NCI-H1694 (cell line): ENCODE results near the gene SVOPL.

Source experiments
- DNase-seq: peaks from one replicate; lab custom pipeline; 2025; lab: John Stamatoyannopoulos, UW

The SVOPL gene

DNA sequence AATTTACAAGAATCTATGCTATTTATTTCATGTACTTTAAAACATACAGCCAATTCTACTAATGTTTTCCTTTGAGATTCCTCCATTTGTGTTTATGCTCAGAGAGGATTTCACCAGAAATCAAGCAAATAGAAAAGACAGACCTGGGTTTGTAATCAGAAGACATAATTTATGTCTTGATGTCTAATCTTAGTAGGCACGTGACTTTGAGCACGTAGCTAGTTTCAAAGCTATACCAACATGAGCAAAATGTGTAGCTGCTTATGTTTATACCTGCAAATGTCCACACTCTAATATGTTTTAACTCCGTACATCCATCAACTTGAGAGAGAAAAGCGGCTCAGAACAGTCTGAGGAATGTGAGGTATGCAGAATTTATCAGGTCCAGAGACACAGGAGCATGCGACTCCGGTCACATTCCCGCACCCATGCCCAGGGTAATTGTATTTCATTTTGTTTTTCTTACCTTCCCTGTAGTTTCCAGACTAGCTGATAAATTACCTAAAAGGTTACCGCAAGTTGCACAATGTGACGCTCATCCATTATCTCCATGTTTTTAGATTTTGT, 40.0 kb downstream of the SVOPL start:
- no peak for DNase-seq

DNA sequence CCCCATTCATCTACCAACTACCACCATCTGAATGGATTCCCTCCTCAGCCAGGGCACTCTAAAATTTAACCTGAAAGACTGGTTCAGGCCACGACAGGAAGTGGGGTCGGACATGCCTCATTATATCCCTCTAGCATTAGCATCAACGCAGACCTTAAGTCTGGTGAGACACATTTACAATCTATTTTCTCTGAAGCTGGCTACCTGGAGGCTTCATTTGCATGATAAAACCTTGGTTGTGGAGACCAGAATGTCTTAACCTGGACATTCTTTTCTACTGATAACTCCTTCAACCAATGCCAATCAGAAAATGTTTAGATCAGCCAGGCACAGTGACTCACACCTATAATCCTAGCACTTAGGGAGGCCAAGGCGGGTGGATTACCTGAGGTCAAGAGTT, 42.3 kb downstream of the SVOPL start:
- no peak for DNase-seq

DNA sequence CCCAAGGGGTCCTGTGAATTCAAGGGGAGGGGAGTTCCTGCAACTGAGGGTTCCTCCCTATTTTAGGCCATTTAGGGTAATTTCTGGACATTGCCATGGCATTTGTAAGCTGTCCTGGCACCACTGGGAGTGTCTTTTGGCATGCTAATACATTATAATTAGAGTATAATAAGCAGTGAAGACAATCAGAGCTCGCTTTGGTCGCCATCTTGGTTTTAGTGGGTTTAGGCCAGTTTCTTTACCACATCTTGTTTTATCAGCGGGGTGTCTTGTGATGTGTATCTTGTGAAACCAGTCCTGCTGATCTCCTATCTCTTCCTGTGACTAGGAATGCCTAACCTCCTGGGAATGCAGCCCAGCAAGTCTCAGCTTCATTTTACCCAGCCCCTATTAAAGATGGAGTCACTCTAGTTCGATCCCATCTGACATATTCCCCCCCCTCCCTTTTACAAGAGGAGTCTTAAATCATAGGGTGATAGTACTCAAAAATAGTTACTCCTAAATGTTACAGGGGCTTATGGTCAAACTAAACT, 43.2 kb downstream of the SVOPL start:
- DNase-seq = no peak

DNA sequence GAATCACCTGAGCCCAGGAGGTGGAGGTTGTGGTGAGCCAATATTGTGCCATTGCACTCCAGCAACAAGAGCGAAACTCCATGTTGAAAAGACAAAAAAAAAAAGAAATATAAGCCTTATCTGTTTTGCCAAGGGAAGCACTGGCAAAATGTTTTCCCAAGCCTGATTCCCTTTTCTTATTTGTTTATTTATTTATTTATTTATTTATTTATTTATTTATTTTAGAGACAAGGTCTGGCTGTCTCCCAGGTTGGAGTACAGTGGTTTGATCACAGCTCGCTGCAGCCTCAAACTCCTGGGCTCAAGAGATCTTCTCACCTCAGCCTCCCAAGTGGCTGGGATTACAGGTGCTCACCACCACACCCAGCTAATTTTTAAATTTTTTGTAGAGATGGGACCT, 44.2 kb downstream of the SVOPL start:
- DNase-seq = no peak

DNA sequence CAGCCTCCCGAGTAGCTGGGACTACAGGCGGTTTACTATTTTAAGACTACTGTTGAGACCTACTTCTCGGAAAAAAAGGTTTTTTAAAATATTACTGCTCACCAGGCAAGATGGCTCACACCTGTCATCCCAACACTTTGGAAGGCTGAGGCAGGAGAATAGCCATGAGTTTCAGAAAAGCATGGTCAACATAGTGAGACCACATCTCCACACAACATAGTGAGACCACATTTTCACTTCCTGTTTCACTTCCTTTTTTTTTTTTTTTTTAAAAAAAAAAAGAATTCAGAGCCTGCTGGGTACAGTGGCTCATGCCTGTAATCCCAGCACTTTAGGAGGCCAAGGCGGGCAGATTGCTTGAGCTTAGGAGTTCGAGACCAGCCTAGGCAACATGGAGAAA, 46.5 kb downstream of the SVOPL start:
- DNase-seq = no peak

DNA sequence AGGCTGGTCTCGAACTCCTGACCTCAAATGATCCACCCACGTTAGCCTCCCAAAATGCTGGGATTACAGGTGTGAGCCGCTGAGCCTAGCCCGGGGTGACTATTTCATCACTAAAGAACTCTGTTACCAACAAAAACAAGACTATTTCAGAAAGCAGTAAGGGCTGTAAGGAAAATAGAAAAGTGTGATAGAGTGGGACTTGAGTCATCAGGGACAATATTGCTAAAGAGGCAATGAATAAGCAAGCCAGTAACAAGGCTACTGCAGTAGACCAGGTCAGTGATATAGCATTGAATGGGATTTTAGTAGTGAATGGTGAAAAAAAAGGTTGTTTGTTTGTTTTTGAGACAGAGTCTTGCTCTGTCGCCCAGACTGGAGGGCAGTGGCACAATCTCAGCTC, 51.7 kb downstream of the SVOPL start:
- DNase-seq = no peak

DNA sequence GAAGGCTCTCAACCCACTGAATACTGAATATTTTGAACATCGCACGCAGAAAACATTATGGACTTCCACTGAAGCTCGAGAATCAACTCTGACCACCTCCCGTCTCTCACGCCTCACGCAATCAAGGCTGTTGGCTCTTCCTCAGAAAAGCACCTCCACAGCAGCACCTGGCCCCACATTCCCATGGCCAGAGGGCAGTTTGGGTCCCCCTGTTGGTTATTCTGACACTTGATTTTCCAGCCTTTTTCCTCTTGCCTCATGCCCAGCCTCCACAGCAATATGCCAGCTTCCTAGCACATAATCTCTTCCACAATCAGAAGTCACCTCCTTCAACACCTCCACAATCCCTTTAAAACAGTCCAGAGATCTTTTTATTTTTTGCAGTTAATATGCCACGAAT, 55.9 kb downstream of the SVOPL start:
- no peak for DNase-seq

DNA sequence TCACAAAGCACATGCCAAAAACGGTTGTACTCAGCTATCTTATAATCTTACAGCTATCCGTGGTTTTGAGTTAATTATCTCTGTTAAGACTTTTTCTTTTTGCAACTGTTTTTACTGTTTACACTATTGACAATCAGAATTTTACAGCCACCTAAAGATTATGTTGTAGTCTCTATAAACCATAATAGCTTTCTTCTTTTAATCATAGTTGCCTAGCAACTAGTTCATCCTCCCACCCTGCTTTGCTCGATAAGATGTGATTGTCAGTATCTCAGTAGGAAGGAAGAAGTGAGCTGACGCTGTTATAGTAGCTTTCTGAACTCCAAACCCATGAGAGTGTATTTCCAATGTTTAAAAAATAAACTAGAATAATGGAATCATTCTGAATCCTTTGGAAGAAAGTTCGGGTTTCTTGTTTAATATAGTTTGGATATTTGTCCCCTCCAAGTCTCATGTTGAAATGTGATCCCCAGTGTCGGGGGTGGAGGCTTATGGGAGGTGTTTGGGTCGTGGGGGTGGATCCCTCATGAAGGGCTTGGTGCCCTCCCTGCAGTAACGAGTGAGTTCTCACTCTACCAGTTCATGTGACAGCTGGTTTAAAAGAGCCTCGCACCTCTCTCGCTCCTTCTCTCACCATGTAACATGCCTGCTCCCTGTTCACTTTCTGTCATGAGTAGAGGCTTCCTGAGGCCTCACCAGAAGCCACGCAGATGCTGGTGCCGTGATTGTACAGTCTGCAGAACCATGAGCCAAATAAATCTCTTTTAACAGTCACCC, 68.1 kb downstream of the SVOPL start:
- no peak for DNase-seq

DNA sequence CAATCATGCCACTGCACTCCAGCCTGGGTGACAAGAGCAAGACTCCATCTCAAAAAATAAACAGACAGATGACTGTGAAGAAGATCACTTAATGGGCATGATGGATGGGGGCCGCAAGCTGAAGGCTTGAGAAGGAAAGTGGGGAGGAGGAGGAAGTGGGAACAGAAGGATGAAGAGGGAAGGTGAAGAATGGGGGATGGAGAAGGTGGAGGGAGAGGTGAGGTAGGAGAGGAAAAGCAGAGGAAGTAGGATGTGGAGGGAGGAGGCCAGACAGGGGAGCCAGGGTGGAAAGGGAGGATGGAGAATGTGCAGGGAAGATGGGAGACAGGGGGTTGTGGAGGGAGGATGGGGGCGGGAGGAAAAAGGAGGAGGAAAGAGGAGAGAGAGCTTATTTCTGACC, 68.8 kb downstream of the SVOPL start:
- DNase-seq = no peak

DNA sequence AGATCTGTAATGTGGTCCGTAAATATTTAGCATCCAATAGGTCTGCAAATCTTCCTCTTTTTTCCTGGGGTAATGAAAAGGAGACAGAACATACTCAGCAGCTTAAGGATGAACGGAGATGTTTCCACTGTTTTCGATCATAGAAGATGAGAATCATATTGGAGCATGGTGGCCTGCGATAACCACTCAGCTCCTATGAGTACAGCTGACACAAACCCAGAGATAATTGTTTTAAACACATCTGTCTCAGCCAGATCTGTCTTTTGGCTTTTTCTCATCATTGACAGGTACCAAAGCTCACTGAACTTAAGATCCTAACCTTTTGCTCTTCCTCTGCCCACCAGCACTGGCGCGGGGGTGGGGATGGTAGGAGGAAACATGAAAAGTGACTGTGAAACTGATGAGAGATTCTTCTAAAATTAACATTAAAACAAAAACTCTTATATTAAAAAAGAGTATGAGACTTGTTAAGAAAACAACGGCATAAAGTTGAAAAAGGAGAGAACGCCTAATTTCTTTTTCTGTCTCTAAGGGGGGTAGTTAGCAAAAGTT, 71.0 kb downstream of the SVOPL start:
- no peak for DNase-seq

DNA sequence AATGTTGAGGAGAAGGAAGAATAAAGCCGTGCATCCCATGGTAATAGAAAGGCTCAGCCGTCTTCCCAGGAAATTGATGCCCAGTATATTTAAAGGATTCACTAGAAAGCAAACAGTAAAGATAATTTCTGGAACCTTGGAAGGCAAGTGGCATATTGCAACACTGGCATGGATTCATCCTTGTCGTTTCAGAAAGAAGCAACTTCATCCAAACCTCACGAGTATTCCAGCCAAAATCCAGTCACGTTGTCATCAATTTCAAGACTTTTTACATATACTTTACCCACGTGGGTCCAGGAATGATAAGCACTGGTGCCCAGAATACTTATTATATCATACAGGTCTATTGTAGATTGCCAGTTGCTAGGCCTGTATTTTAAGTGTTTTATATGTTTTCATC, 73.8 kb downstream of the SVOPL start:
- no peak for DNase-seq

DNA sequence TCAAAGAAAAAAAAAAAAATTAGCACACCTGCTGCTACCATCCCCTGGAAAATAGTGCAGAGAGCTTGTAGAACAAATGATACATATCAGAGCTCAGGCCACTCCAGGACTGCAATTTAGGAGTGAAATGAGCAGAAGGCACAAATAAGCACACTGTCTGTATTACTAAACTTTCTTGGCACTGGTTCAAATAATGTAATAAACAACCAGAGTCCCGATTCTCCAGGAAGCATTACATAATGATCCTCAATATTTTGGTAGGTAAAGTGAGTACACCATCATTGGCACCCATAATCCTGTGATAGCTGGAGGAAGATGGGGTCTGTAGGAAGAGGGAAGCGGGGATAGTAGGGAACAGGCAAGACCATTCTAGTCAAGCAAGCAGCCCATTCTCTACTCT, 74.3 kb downstream of the SVOPL start:
- DNase-seq = no peak

DNA sequence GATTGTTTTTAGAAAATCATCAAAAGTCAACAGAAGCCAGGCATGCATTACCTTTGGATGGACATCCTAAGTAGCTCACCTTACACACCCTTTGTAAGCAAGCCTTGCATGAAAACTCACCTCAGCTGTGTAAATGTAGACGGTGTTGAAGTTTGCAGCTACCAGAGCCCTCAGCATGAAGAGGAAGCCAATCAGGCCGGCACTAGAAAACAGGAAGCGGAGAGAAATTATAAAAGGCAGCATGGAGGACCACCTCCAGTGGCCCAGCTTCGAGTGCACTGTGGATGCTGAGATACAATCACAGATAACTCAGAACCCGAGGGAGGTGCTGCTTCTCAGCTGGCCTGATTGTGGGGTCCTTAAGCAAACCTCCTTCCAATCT, 75.3 kb downstream of the SVOPL start:
- DNase-seq = no peak

DNA sequence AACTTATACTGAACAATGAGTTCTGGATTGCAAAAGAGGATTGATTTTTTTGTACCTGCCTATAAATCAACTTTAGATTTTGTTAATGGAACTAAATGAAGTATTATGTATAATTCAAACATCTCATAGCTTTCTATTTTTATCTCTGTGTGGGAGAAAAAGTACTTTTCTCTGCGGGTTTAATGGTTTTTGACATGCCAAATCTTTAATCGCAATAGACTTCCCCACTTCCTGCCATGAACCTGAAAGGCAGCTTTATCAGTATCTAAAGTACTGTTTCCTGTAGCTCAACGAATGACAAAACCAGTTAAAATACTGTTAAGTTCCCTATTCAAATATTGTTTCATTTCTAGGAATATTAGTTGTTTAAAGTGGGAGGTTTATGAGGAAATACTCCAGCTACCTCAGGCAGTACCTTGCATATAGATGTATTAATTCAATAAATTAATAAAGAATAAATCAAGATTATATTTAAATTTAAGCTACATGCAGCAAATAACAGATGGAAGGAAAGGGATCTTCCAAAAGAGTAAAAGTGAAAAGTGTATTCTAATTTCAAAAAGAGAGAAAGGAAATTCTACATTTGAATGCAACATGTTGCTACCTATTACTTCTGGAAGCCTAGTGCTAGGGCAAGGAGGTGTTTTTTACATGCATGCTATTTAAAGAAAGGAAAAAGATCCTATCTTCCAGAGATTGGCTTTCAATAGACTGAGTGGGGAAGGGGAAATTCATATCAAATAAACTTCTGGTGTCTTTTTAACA, 75.9 kb downstream of the SVOPL start:
- no peak for DNase-seq

DNA sequence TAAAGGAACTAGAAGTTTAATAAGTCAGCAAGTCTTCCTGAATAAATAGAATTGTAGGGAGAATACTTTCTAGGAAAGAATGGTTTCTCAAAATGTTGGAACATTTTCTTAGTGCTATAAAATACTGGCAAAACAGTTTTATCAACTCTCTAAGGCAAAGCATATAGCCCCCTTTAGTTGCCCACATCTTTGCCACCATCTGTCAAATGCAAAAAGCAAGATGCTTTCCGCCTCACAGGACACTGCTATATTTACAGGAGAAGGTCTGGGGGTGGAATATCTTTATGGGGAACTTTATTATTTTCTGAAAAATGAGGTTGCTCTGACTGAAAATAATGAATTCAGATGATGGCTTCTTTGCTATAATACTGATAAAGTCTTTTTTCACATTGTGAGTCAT, 78.3 kb downstream of the SVOPL start:
- no peak for DNase-seq

DNA sequence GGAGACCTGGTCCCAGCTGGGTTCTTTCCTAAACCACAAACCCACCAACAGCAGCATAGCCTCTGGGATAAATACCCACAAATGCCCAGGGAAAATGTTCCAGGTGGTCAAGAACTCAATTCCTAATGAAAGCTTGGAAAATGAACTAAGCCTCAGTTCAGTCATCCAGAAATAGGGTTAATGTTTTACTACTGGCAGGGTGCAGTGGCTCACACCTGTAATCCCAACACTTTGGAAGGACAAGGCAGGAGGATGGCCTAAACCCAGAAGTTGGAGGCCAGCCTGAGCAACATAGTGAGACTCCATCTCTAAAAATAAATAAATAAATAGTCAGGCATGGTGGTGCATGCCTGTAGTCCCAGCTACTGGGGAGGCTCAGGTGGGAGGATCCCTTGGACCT, 82.2 kb downstream of the SVOPL start:
- DNase-seq = no peak

DNA sequence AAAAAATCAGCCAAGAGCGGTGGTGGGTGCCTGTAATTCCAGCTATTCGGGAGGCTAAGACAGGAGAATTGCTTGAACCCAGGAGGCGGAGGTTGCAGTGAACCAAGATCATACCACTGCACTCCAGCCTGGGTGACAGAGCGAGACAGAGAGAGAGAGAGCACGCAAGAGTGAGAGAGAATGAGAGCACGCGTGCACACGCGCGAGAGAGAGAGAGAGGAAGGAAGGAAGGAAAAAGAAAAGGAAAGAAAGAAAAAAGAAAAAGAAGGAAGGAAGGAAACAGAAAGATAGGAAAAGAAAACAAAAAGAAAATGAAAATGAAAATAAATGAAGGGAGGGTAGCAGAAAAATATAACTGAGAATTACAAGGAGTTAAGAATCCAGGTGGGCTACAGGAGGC, 82.7 kb downstream of the SVOPL start:
- no peak for DNase-seq

DNA sequence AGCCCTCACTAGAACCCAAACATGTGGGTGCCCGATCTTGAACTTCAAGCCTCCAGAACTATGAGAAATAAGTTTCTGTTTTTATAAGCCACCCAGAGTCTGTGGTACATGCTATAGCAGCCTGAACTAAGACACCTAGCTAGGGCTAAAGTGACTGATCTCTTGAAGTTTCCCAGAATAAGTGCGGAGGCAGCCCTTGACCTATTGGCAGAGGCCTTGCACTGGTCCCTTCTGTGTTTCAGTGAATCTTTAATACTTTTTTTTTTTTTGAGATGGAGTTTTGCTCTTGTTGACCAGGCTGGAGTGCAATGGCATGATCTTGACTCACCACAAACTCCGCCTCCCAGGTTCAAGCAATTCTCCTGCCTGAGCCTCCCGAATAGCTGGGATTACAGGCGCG, 85.1 kb downstream of the SVOPL start:
- no peak for DNase-seq

DNA sequence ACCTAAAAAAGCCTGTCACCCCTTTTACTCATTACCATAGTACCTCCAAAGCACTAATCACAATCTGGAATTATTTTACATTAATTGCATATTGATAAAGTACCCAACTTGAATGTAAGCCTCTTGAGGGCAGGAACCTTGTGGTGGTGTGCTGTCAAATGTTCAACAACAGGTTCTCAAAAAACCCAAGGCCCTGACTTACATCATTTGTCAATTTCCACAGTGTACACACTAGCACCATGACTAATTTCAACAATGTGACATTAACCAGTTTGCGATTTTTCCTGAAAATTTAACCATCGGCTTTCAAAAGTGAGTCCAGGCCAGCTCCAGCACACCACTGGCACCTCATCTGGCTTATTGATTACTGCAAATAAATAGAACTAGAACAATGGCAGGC, 87.5 kb downstream of the SVOPL start:
- DNase-seq = no peak

DNA sequence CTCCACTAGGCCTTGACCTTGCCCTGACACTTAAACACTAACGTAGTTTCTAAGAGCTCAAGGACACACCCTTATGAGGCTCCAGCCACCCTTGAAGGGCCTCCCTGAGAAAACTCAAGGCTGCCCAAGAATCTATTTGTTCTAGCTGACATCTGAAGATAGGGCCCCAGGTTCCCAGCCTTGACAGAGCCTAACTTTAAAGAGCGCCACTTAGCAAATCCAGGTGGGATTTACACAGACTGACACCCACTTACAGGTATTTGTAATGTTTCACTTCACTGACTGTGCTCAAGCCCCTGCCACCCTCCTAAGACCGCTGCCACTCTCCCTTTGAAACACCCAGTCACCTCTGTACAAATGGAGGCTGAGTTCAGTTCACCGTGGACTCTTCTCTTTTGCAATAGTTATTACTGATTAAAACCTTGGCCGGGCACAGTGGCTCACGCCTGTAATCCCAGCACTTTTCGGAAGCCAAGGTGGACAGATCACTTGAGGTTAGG, 90.4 kb downstream of the SVOPL start:
- DNase-seq = no peak

DNA sequence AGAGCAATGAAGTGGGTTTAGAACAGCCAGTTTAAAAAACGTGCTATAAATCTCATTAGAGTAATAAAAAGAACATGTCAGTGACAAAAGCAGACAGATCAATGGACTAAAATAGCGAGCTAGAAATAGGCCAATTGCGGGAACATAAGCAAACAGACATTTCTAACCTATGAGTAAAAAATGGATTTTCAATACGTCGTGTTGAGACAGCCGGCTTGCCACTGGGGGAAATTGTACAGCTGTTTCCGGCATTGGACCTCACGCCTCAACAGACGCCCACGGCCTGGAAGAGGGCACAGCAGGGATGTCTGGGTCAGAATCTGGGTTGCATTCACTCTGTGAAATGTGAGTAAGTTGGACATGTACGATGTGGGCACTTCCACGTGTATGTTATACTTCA, 92.9 kb downstream of the SVOPL start:
- DNase-seq = no peak

DNA sequence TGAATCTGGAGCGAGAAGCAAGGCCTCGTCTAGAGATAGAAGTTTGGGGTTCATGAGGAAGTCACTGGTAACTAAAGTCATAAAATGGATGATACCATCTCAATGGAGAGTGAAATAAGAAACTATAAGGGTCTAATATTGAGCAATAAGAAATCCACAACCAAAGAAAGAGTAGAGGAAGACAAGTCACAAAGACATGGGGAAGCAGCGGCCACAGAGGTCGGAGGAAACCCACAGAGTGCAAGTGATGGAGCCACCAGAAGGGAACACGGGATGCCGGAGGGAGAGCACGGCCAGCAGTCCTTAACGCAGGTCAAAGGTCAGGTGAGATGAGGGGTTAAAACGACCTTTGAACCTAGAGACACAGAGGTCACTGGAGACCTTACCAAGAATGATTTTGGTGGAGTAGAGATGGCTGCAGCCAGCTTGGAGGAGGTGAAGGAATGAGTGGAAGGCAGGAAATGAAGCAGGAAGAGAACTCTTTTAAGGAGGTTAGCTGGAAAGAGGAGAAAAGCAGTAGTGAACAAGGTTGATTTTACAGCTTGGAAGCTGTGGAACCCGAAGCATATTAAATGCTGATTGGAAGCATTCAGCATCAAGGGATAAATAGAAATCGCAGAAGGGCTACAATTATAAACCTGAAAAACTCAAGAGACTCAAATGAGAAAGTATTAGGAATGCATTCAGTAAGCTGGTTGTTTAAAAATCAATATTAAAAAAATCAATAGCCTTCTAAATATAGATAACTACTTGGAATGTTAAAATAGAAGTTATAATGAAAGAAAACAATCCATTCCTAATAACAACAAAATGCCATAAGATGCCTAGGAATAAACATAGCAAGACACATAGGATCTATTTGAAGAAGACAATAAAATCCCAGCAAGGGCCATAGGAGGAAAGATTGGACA, 93.7 kb downstream of the SVOPL start:
- no peak for DNase-seq
